ENCODE results near the gene MBNL2. TPM values are rescaled to one million over a fixed set of nuclear protein-coding genes. Genes with fewer than 3 reads are reported as not detected.

MBNL2 gene
- total and polyA plus RNA-seq, 8 donors: 75.9 to 105 (median 90.5) TPM

DNA sequence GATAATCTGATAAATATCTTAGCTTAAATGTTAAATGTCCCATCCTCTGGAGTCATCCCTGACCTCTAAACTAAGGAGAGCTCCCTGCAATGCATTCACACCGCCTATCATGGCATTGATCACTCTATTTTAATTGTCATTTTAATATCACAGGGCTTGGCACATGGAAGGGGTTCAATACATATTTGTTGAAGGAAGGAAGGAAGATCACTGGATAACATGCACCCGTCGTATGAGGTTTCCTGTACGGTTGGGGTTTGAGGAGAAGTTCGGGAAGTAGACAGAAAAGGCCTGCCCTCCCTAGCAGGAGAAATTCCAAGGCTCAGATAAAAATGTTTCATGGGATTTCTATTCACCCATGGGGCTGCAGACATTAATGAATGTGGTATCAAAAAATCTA is 102.0 kb downstream of the MBNL2 start:
- ATAC-seq (no peak), DNase-seq (no peak)
- intact Hi-C loops (cut with DNase I): no loop called here
- no peak overlapping the region for H3K4me3 ChIP-seq
- TF ChIP-seq, protein P1, sequence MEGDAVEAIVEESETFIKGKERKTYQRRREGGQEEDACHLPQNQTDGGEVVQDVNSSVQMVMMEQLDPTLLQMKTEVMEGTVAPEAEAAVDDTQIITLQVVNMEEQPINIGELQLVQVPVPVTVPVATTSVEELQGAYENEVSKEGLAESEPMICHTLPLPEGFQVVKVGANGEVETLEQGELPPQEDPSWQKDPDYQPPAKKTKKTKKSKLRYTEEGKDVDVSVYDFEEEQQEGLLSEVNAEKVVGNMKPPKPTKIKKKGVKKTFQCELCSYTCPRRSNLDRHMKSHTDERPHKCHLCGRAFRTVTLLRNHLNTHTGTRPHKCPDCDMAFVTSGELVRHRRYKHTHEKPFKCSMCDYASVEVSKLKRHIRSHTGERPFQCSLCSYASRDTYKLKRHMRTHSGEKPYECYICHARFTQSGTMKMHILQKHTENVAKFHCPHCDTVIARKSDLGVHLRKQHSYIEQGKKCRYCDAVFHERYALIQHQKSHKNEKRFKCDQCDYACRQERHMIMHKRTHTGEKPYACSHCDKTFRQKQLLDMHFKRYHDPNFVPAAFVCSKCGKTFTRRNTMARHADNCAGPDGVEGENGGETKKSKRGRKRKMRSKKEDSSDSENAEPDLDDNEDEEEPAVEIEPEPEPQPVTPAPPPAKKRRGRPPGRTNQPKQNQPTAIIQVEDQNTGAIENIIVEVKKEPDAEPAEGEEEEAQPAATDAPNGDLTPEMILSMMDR (IDR thresholded peaks at IDR 0.05): no peak
- no peaks in the 10 kb centered on the region for H3K27me3 ChIP-seq
- H3K4me1 ChIP-seq: peaks cover 3 to 9% of the 10 kb centered on the region in 2 donors
- no peaks in the 10 kb centered on the region for H3K36me3 ChIP-seq
- no peaks in the 10 kb centered on the region for H3K9me3 ChIP-seq
- no peak overlapping the region for H3K27ac ChIP-seq

DNA sequence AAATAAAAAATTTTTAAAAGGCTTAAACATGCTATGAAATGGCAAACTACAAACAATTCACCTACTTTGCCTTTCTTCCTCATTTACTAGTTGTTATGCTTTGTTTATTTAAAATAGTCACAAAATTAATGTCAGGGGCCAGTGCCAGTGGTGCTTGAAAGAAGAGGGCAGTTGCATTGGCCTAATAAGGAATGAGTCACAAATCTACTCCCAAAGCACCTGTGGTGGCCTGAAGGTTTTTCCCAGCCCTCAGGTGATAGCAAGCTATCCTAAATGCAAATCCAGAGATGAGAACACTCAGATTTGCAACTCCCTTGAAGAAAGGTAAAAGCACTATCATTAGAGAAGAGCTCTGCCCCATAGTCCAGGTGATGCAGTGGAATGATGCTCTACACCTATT is 103.6 kb downstream of the MBNL2 start:
- Histone ChIP-seq H3K4me3 (no peak overlapping the region), H3K4me1 (peaks cover 3 to 9% of the 10 kb centered on the region in 2 donors), H3K27ac (no peak overlapping the region), H3K9me3 (no peaks in the 10 kb centered on the region), H3K27me3 (no peaks in the 10 kb centered on the region), H3K36me3 (no peaks in the 10 kb centered on the region)
- ATAC-seq (peak; percentile 67), DNase-seq (no peak)
- intact Hi-C loops (cut with DNase I): no loop called here
- TF ChIP-seq, protein P1 (IDR thresholded peaks at IDR 0.05): no peak

DNA sequence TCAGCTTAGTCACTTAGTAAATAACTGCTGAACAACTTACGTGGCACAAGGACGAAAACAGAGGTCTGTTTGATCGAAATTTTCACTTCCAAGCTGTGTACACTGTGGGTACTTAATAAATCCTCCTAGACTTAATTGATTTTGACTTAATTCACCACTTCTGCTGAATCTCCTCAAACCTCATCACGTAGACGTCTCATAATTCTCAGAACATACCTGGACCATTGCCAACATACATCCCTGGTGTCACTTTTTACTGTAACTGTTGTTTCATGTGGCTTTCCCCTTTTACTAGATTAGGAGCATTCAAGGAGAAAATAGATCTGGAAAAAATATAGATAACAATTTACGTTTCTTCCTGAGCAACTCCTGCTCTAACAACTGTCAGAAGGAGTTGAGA is 105.0 kb downstream of the MBNL2 start:
- Histone ChIP-seq H3K27me3 (no peaks in the 10 kb centered on the region), H3K36me3 (no peaks in the 10 kb centered on the region), H3K27ac (no peak overlapping the region), H3K4me1 (peaks cover 3% of the 10 kb centered on the region in 2 donors), H3K9me3 (no peaks in the 10 kb centered on the region), H3K4me3 (no peak overlapping the region)
- DNase-seq (no peak), ATAC-seq (no peak)
- intact Hi-C loops (cut with DNase I): no loop called here
- TF ChIP-seq, protein P1 (IDR thresholded peaks at IDR 0.05): no peak

DNA sequence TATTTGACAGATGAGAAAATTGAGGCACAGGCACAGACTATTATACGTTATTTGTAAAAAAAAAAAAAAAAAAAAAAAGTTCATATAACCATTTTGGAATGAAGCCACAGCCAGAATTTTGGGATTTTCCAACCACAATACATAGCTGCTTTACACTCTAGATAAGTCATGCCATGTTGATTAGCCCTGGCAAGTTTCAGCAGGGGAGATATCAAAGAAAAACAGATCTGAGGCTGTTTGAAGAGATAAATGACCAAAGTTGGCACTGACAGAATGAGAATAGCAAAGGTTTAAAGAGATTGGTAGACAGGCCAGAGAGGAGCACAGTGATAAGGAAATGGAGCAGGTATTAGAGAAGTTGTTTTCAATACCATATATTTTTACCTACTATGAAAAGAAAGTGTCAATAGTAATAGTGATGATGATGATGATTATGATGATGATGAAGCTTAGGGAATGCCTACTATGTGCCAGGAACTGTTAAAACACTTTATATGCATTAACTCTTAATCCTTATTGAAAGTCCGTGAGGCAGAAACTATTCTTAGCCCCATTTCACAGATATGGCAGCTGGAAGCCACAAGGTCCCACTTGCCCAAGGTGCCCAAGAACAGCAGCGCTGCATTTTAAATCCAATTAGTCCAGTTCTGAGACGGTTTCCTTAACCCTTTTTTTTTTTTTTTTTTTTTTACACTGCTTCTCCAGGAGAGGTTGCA is 105.5 kb downstream of the MBNL2 start:
- Histone ChIP-seq H3K4me3 (no peak overlapping the region), H3K27ac (peak overlapping the region; percentile 28 to 29), H3K36me3 (no peaks in the 10 kb centered on the region), H3K9me3 (no peaks in the 10 kb centered on the region), H3K4me1 (peaks cover 3 to 6% of the 10 kb centered on the region in 2 donors), H3K27me3 (no peaks in the 10 kb centered on the region)
- TF ChIP-seq, protein P1 (IDR thresholded peaks at IDR 0.05): no peak
- ATAC-seq (no peak), DNase-seq (no peak)
- intact Hi-C loops (cut with DNase I): no loop called here

DNA sequence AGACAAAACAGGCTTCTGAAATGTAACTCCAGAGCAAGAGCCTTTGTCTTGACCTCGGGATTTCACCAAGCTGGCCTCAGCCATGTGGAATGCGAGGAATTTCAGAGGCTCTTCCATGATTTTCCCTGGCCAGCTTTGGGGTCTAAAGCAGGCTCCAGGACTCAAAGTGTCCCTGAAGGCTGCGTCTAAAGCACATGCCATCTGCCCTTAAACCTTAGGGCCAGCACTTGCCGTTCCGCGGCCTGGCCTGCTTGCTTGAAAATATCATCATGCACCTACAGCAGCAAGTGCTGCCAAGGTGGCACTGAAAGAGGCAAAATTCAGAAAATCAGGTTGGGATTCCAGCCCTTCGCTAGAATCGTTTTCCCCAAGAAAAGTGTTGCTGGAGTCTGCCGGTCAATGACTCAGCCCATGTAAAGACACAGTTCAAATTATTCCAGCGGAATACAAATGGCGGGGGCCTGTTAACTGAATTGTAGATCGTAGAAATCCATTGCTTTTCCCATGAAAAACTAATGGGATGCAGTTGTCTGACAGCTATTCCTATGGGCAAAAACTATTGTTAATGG is 106.2 kb downstream of the MBNL2 start:
- Histone ChIP-seq H3K36me3 (no peaks in the 10 kb centered on the region), H3K27ac (peak overlapping the region; percentile 28 to 29), H3K27me3 (no peaks in the 10 kb centered on the region), H3K9me3 (no peaks in the 10 kb centered on the region), H3K4me3 (no peak overlapping the region), H3K4me1 (peaks cover 3 to 8% of the 10 kb centered on the region in 2 donors)
- ATAC-seq (no peak), DNase-seq (no peak)
- intact Hi-C loops (cut with DNase I): no loop called here
- TF ChIP-seq, protein P1 (IDR thresholded peaks at IDR 0.05): no peak
